HepG2 (cell line): ENCODE measurements around the gene SMIM31. TPM values are rescaled to one million over a fixed set of nuclear protein-coding genes. Genes with fewer than 3 reads are reported as not detected.

Experiments
- ATAC-seq: fragments of 200-7000 bp; cut with Tn5 transposase; 3 replicates; pipeline ENCODE4 v1.9.1; 2020; ENCODE audit warnings: mild to moderate bottlenecking, moderate library complexity
- BruUV-seq: library from RNA; stranded (reverse); fragments of 400-500 nt; replicated peaks from 2 replicates; lab custom pipeline; 2021; lab: Mats Ljungman, UMichigan
- CTCF ChIA-PET: fragments of 300-600 bp; formaldehyde crosslinking; extraction: SDS; loops from one replicate; lab custom pipeline; 2021; ENCODE audit warnings: low total read pairs, inconsistent platforms, low intra/inter-chr PET ratio; lab: Yijun Ruan, JAX
- POLR2A ChIA-PET: fragments of 350-600 bp; sonication (Branson Sonifier 250); formaldehyde crosslinking; loops from one replicate; lab custom pipeline; 2020; ENCODE audit warnings: antibody characterized with exemption, inconsistent platforms; lab: Yijun Ruan, JAX
- DNase-seq: peaks from one replicate; pipeline ENCODE4 v3.0.0-alpha.2; 2015; ENCODE audit warnings: low spot score
- FAIRE-seq: peaks from 3 replicates; lab custom pipeline; 2011; peaks lifted over from hg19 to GRCh38; lab: Jason Lieb, UNC
- H2AFZ ChIP-seq: one replicate; pipeline ENCODE4 v1.6.1; 2011; ENCODE audit warnings: low read length, inconsistent platforms
- H3K27ac ChIP-seq: fragments of 300-600 bp; 3 replicates; pipeline ENCODE4 v1.8.0; 2011; ENCODE audit warnings: mixed run types, mild to moderate bottlenecking, mixed read lengths, low read length, inconsistent platforms; ENCODE audit not compliant: insufficient read depth; ENCODE audit errors: extremely low read length
- H3K27me3 ChIP-seq, 2 experiments: fragments of 200-600 bp in 1 of 2; 2 replicates in 1 of 2; 3 replicates in 1 of 2; pipeline versions ENCODE4 v1.6.0 to v1.8.0; 2011; ENCODE audit warnings: low read length in 2 of 2, mild to moderate bottlenecking in 2 of 2, moderate library complexity in 2 of 2, inconsistent platforms in 1 of 2; ENCODE audit not compliant: insufficient read depth in 2 of 2, control insufficient read depth in 1 of 2
- H3K36me3 ChIP-seq, 2 experiments: fragments of 200-600 bp in 1 of 2; replicated peaks in 1 of 2; 2 replicates in 1 of 2; 3 replicates in 1 of 2; pipeline versions ENCODE4 v1.5.1 to v1.8.0; 2011; ENCODE audit warnings: low read length in 2 of 2, inconsistent platforms in 1 of 2; ENCODE audit not compliant: insufficient read depth in 2 of 2, control insufficient read depth in 1 of 2
- H3K4me1 ChIP-seq: 2 replicates; pipeline ENCODE4 v1.5.1; 2012; ENCODE audit warnings: low read length, inconsistent platforms; ENCODE audit not compliant: insufficient read depth
- H3K4me2 ChIP-seq: 2 replicates; pipeline ENCODE4 v1.6.0; 2011; ENCODE audit warnings: low read depth, low read length, inconsistent platforms
- H3K4me3 ChIP-seq, 3 experiments: fragments of 200-600 bp in 1 of 3; sonication (generic), shearing (Covaris generic) in 1 of 3; replicated peaks in 1 of 3; 2 replicates each; pipeline ENCODE4 v1.5.1; 2011 to 2016; ENCODE audit warnings: low read length in 3 of 3, inconsistent platforms in 2 of 3, low read depth in 2 of 3, mild to moderate bottlenecking in 2 of 3, control low read depth in 1 of 3, mixed read lengths in 1 of 3; ENCODE audit not compliant: insufficient read depth in 1 of 3
- H3K79me2 ChIP-seq: one replicate; pipeline ENCODE4 v1.6.1; 2011; ENCODE audit warnings: low read length, inconsistent platforms; ENCODE audit not compliant: insufficient read depth
- H3K9ac ChIP-seq: 2 replicates; pipeline ENCODE4 v1.6.0; 2011; ENCODE audit warnings: mild to moderate bottlenecking, low read depth, low read length, inconsistent platforms; ENCODE audit not compliant: insufficient read depth
- H3K9me3 ChIP-seq: 2 replicates; pipeline ENCODE4 v1.5.1; 2012; ENCODE audit warnings: mild to moderate bottlenecking, low read length
- H4K20me1 ChIP-seq: 2 replicates; pipeline ENCODE4 v1.6.0; 2011; ENCODE audit warnings: inconsistent platforms, mild to moderate bottlenecking, low read length, moderate library complexity; ENCODE audit not compliant: insufficient read depth
- CEBPB ChIP-seq: IDR thresholded peaks from 2 replicates; pipeline ENCODE4 v1.6.1; 2011; ENCODE audit warnings: low read depth, low read length, improper control_type of control experiment, borderline replicate concordance
- DDIT3 ChIP-seq: sonication (generic); formaldehyde crosslinking; IDR thresholded peaks from 2 replicates; pipeline ENCODE4 v1.4.0; 2020; ENCODE audit warnings: mild to moderate bottlenecking, missing genetic modification reagents
- FOXO4 ChIP-seq: sonication (generic); formaldehyde crosslinking; conservative IDR thresholded peaks from 2 replicates; pipeline ENCODE4 v1.8.1; 2023; ENCODE audit warnings: missing genetic modification reagents
- SRSF1 ChIP-seq: fragments of 200-400 bp; formaldehyde crosslinking; optimal IDR thresholded peaks from 2 replicates; pipeline ENCODE3; 2017; ENCODE audit warnings: mild to moderate bottlenecking, low read depth, low read length, moderate library complexity
- ZNF44 ChIP-seq: sonication (generic); formaldehyde crosslinking; IDR thresholded peaks from 2 replicates; pipeline ENCODE4 v1.5.1; 2020; ENCODE audit warnings: mild to moderate bottlenecking, missing genetic modification reagents
- WGBS: methylation state at CpG from one replicate; pipeline ENCODE4 v1.1.6; 2017; ENCODE audit warnings: low lambda C conversion rate; 5-methylcytosine and 5-hydroxymethylcytosine counted together
- in situ Hi-C: cut with HindIII; loops from 2 replicates; pipeline ENCODE4 v1.10.0; 2017; ENCODE audit warnings: low pct_unique_long_range_greater_than_20kb; ENCODE audit not compliant: extremely low pct_ligation_motif_present
- intact Hi-C: fragments of 100-400 bp; cut with micrococcal nuclease; formaldehyde crosslinking; loops from one replicate; pipeline ENCODE4 v1.10.0; 2022; ENCODE audit not compliant: unreplicated experiment
- polyA plus RNA-seq, 8 experiments: library from polyadenylated mRNA; depleted of rRNA in 3 of 8; stranded (reverse) in 7 of 8; unstranded in 1 of 8; fragments of >200 nt; fragmentation: Illumina TruSeq in 4 of 8; extraction: Trizol in 4 of 8; gene quantifications; 2 replicates each; pipeline versions ENCODE4 v1.2.1 to v1.2.3, GENCODE V29; 2011 to 2016; ENCODE audit warnings: low read depth in 4 of 8, missing spikeins in 1 of 8, mixed read lengths in 1 of 8; ENCODE audit not compliant: insufficient read depth in 1 of 8
- total RNA-seq, 5 experiments: library from RNA; depleted of rRNA; stranded (reverse); fragments of >200 nt; fragmentation: Illumina TruSeq; extraction: Trizol; gene quantifications; 2 replicates each; pipeline ENCODE4 v1.2.3, GENCODE V29; 2016; ENCODE audit warnings: low read depth in 1 of 5

Gene SMIM31
- total and polyA plus RNA-seq, 2 of the 13 experiments (the other 11 are each of a cell fraction or from before 2014, with no cell fraction given): not detected

- TF ChIP-seq FOXO4 (CRISPR knock-in tag) (no peak), DDIT3 (CRISPR knock-in tag) (no peak), ZNF44 (CRISPR knock-in tag) (no peak)
- TF ChIP-seq, all 625 proteins: peak for 0
These were observed 16.2 kb downstream of the SMIM31 start (continued) for GRCh38 chr4:164770010-164770724.

- no peaks in the 10 kb centered on the region for H3K27me3 ChIP-seq
- ChIA-PET CTCF (no interaction called here), POLR2A (no interaction called here)
- DNase-seq (no peak), FAIRE-seq (no peak), ATAC-seq (no peak)
- no peak overlapping the region for H3K27ac ChIP-seq
- no peak overlapping the region for H3K4me3 ChIP-seq
- H3K36me3 ChIP-seq: no peaks in the 10 kb centered on the region
- no peak overlapping the region for H3K4me2 ChIP-seq
- no peak overlapping the region for H2AFZ ChIP-seq
- no peak for TF ChIP-seq SRSF1
- TF ChIP-seq CEBPB: 0 out of 2 replicates have a peak, but pooled peaks have one; percentile 7
- H3K9ac ChIP-seq: no peak overlapping the region
- intact Hi-C loops (no loop called here), in situ Hi-C loops (no loop called here)
- BruUV-seq: no TSS peak
- WGBS: 32% methylated on average over 5 of the region's 5 CpGs
- no peaks in the 10 kb centered on the region for H3K9me3 ChIP-seq
- no peaks in the 10 kb centered on the region for H3K79me2 ChIP-seq
- H4K20me1 ChIP-seq: no peaks in the 10 kb centered on the region
- H3K4me1 ChIP-seq: no peaks in the 10 kb centered on the region
These were observed 17.2 kb downstream of the SMIM31 start for GRCh38 chr4:164771088-164771487.
